DOHH2 (cell line): ENCODE measurements around the gene OOSP4A.

Source experiments
- H3F3A ChIP-seq: fragments of 200-600 bp; sonication (generic), shearing (Covaris generic); 2 replicates; pipeline ENCODE4 v1.6.0; 2016; ENCODE audit warnings: antibody characterized with exemption, mild to moderate bottlenecking; ENCODE audit not compliant: control insufficient read depth, insufficient read depth
- H3K27ac ChIP-seq: fragments of 200-600 bp; sonication (generic); 2 replicates; pipeline ENCODE4 v1.5.1; 2014; ENCODE audit warnings: low read depth, mild to moderate bottlenecking, low read length, moderate library complexity
- H3K27me3 ChIP-seq: fragments of 200-600 bp; sonication (generic); 2 replicates; pipeline ENCODE4 v1.6.1; 2014; ENCODE audit warnings: mild to moderate bottlenecking, low read length, mixed read lengths; ENCODE audit not compliant: control insufficient read depth
- H3K36me3 ChIP-seq: fragments of 200-600 bp; sonication (generic); 2 replicates; pipeline ENCODE4 v1.6.1; 2014; ENCODE audit warnings: mild to moderate bottlenecking, low read length, moderate library complexity, mixed read lengths; ENCODE audit not compliant: control insufficient read depth
- H3K4me1 ChIP-seq: fragments of 200-600 bp; sonication (generic); 2 replicates; pipeline ENCODE4 v1.6.1; 2014; ENCODE audit warnings: mild to moderate bottlenecking, low read length, mixed read lengths; ENCODE audit not compliant: control insufficient read depth
- H3K4me2 ChIP-seq: fragments of 200-600 bp; sonication (generic); 2 replicates; pipeline ENCODE4 v1.6.0; 2014; ENCODE audit warnings: mild to moderate bottlenecking, low read length, moderate library complexity
- H3K4me3 ChIP-seq: fragments of 200-600 bp; sonication (generic); 2 replicates; pipeline ENCODE4 v1.5.1; 2014; ENCODE audit warnings: mild to moderate bottlenecking, low read length, mixed read lengths
- H3K79me2 ChIP-seq: fragments of 200-600 bp; sonication (generic); 2 replicates; pipeline ENCODE4 v1.6.1; 2014; ENCODE audit warnings: mild to moderate bottlenecking, low read length, mixed read lengths; ENCODE audit not compliant: control insufficient read depth
- H3K9me2 ChIP-seq: fragments of 200-600 bp; sonication (generic); replicated peaks from 2 replicates; pipeline ENCODE4 v1.6.1; 2014; ENCODE audit warnings: mild to moderate bottlenecking, low read length, mixed read lengths; ENCODE audit not compliant: control insufficient read depth
- H3K9me3 ChIP-seq: fragments of 200-600 bp; sonication (generic); 2 replicates; pipeline ENCODE4 v1.6.1; 2014; ENCODE audit warnings: antibody characterized with exemption, low read length, mixed read lengths; ENCODE audit not compliant: control insufficient read depth, insufficient read depth
- H4K20me1 ChIP-seq: fragments of 200-600 bp; sonication (generic); 2 replicates; pipeline ENCODE4 v1.6.0; 2014; ENCODE audit warnings: low read depth, mild to moderate bottlenecking, antibody characterized with exemption, low read length, moderate library complexity; ENCODE audit not compliant: control insufficient read depth, insufficient read depth
- EZH2phosphoT487 ChIP-seq: fragments of 200-600 bp; sonication (generic); IDR thresholded peaks from 2 replicates; pipeline ENCODE4 v1.6.1; 2017; ENCODE audit warnings: borderline replicate concordance, mild to moderate bottlenecking, antibody characterized with exemption, low read length, moderate library complexity, mixed read lengths
- TF ChIP-seq, protein P1 (sequence below): fragments of 200-600 bp; sonication (generic); IDR thresholded peaks from one replicate; pipeline ENCODE4 v1.5.1; 2014; ENCODE audit warnings: antibody characterized with exemption, mild to moderate bottlenecking, low read depth, low read length; ENCODE audit not compliant: poor library complexity, severe bottlenecking

The OOSP4A gene

DNA sequence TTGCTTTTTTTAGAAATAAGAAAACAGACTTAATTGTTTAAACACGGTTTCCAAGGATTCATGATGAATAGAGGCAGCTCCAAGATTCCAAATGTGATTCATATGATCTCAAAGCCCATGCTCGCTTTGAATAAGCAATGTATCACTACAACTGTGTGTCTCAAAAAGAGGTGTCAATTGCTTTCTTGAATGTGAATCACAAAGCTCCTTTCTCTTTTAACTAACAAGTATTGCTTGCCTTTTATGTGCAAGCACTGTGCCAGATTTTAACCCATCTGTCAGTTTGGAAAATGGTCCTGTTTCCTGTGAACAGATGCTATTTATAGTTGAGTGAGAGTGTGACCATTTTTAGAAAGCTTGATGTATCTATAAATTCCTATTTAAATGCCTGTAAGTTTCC lies 19.1 kb upstream of the OOSP4A start:
- H3K36me3 ChIP-seq: no peaks in the 10 kb centered on the region
- TF ChIP-seq, protein P1, sequence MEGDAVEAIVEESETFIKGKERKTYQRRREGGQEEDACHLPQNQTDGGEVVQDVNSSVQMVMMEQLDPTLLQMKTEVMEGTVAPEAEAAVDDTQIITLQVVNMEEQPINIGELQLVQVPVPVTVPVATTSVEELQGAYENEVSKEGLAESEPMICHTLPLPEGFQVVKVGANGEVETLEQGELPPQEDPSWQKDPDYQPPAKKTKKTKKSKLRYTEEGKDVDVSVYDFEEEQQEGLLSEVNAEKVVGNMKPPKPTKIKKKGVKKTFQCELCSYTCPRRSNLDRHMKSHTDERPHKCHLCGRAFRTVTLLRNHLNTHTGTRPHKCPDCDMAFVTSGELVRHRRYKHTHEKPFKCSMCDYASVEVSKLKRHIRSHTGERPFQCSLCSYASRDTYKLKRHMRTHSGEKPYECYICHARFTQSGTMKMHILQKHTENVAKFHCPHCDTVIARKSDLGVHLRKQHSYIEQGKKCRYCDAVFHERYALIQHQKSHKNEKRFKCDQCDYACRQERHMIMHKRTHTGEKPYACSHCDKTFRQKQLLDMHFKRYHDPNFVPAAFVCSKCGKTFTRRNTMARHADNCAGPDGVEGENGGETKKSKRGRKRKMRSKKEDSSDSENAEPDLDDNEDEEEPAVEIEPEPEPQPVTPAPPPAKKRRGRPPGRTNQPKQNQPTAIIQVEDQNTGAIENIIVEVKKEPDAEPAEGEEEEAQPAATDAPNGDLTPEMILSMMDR: no peak
- TF ChIP-seq EZH2phosphoT487: no peak
- H3K9me2 ChIP-seq: no peaks in the 10 kb centered on the region
- no peak overlapping the region for H3K4me3 ChIP-seq
- H3K27me3 ChIP-seq: no peaks in the 10 kb centered on the region
- H3K4me2 ChIP-seq: no peak overlapping the region
- no peaks in the 10 kb centered on the region for H3K9me3 ChIP-seq
- no peak overlapping the region for H3K27ac ChIP-seq
- H4K20me1 ChIP-seq: no peaks in the 10 kb centered on the region
- H3K79me2 ChIP-seq: no peaks in the 10 kb centered on the region
- H3F3A ChIP-seq: no peaks in the 10 kb centered on the region
- H3K4me1 ChIP-seq: no peaks in the 10 kb centered on the region

DNA sequence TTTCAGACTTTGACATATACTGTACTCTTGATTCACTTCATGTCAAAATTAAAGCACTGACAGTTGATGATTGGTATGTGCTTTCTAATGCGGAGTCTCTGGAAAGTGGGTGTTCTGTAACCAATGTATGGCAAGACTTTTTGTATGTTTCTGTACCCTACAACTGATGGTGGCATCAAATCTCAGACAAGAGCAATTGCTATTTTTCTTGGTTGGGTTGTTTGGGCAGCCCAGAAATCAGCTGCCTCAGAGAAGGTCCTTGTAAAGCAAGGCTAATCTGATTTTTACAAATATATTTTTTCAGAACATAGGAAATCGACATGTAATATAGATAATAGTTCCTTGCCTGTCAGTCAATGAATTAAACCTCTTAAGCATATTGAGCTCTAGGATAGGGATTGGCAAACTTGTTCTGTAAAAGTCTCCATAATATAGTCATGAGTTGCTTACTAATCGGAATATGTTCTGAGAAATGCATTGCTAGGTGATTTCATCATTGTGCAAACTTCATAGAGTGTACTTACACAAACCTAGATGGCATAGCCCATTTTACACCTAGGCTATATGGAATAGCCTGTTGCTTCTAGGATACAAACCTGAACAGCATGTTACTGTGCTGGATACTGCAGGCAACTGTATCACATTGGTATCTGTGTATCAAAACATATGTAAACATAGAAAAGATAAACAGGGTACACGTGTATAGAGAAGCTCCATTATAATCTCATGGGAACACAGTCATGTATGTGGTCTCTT lies 10.2 kb upstream of the OOSP4A start:
- H3K79me2 ChIP-seq: no peaks in the 10 kb centered on the region
- no peaks in the 10 kb centered on the region for H3K27me3 ChIP-seq
- no peaks in the 10 kb centered on the region for H3K4me1 ChIP-seq

DNA sequence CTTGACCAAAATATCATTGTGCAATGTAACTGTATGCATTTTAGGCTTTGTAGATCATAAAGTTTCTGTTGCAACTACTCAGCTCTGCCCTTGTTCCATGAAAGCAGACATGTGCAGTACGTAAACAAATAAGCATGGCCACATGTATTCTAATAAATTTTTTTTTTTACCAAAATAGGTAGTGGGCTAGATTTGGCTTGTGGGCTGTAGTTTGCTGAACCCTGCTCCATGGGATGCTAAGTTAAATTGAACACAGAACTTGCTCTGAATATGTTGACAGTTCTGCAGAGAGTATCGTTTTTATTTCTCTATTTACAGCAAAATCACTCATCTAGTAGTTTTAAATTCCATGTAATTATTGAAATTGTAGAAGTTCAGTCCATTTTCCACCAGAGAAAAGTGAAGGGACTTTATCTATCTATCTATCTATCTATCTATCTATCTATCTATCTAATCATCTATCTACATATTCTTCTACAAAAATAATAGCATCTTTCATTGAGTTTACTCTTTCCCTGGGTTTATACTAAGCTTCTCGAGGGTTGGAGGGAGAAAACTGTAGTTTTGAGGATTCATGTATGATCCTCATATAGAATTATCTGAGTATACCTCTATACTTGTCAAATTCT lies 9.5 kb upstream of the OOSP4A start:
- Histone ChIP-seq H3K4me3 (no peak overlapping the region), H3K9me2 (no peaks in the 10 kb centered on the region), H4K20me1 (no peaks in the 10 kb centered on the region), H3K27me3 (no peaks in the 10 kb centered on the region), H3K4me2 (no peak overlapping the region), H3K79me2 (no peaks in the 10 kb centered on the region), H3K27ac (no peak overlapping the region), H3K4me1 (no peaks in the 10 kb centered on the region), H3K9me3 (no peaks in the 10 kb centered on the region), H3F3A (no peaks in the 10 kb centered on the region), H3K36me3 (no peaks in the 10 kb centered on the region)
- TF ChIP-seq EZH2phosphoT487: no peak
- TF ChIP-seq, protein P1: no peak

More for the DNA sequence above, 10.2 kb upstream of the OOSP4A start:
- Histone ChIP-seq H4K20me1 (no peaks in the 10 kb centered on the region), H3K36me3 (no peaks in the 10 kb centered on the region), H3K4me3 (no peak overlapping the region), H3K9me2 (no peaks in the 10 kb centered on the region), H3K27ac (no peak overlapping the region), H3F3A (no peaks in the 10 kb centered on the region), H3K9me3 (no peaks in the 10 kb centered on the region), H3K4me2 (no peak overlapping the region)
- TF ChIP-seq, protein P1: no peak
- TF ChIP-seq EZH2phosphoT487: no peak
